ENCODE data around the gene PTOV1. TPM values are rescaled to one million over a fixed set of nuclear protein-coding genes. Genes with fewer than 3 reads are reported as not detected.
A peak's percentile ranks its signal among the peaks of the same experiment; 100 is the strongest.

The PTOV1 gene
- total RNA-seq, 4 donors from 2014 or later: 77.6 to 88.2 (median 87.0) TPM

GRCh38 chr19:49861107-49861506, 10.1 kb downstream of the PTOV1 start:
- intact Hi-C loops (cut with DNase I; ENCODE audit: low total_unique reads): no loop called here

GRCh38 chr19:49861541-49862378, 10.8 kb downstream of the PTOV1 start:
- Histone ChIP-seq H3K27me3 (no peaks in the 10 kb centered on the region), H3K27ac (peak overlapping the region in 3 of 4 donors; percentile 69 to 74 (median 73)), H3K9me3 (no peaks in the 10 kb centered on the region), H3K4me3 (no peak overlapping the region), H3K36me3 (peaks cover 0 to 48% of the 10 kb centered on the region in 2 donors), H3K4me1 (peaks cover 18% of the 10 kb centered on the region in 2 donors)
- intact Hi-C loops (cut with DNase I; ENCODE audit: low total_unique reads) (no loop called here), in situ Hi-C loops (cut with MboI; ENCODE audit: low sequenced_read_pairs in 4 of 4) (no loop called here)
- ATAC-seq (no peak), DNase-seq (no peak)
- TF ChIP-seq POLR2A (IDR thresholded peaks at IDR 0.05) (no peak), CTCF (IDR thresholded peaks at IDR 0.05 in 4 of 5, conservative IDR thresholded peaks at IDR 0.05 in 1 of 5) (no peak)

More at GRCh38 chr19:49861107-49861506, 10.1 kb downstream of the PTOV1 start:
- H3K4me1 ChIP-seq: peaks cover 11 to 12% of the 10 kb centered on the region in 2 donors
- DNase-seq (peak in 1 of 2 donors; percentile 54), ATAC-seq (peak in 1 of 2 donors; percentile 31)
- H3K9me3 ChIP-seq: no peaks in the 10 kb centered on the region
- peak overlapping the region in 3 of 4 donors; percentile 69 to 74 (median 73) for H3K27ac ChIP-seq
- H3K36me3 ChIP-seq: peaks cover 0 to 52% of the 10 kb centered on the region in 2 donors
- H3K4me3 ChIP-seq: no peak overlapping the region
- in situ Hi-C loops (cut with MboI; ENCODE audit: low sequenced_read_pairs in 4 of 4): no loop called here
- no peaks in the 10 kb centered on the region for H3K27me3 ChIP-seq
- TF ChIP-seq POLR2A (IDR thresholded peaks at IDR 0.05): no peak
- TF ChIP-seq CTCF (IDR thresholded peaks at IDR 0.05 in 4 of 5, conservative IDR thresholded peaks at IDR 0.05 in 1 of 5): no peak

- DNase-seq: no peak
- TF ChIP-seq CTCF (IDR thresholded peaks at IDR 0.05 in 4 of 5, conservative IDR thresholded peaks at IDR 0.05 in 1 of 5) (no peak), POLR2A (IDR thresholded peaks at IDR 0.05) (no peak)
- H3K4me1 ChIP-seq: peaks cover 20 to 21% of the 10 kb centered on the region in 2 donors
- no peaks in the 10 kb centered on the region for H3K27me3 ChIP-seq
- intact Hi-C loops (cut with DNase I; ENCODE audit: low total_unique reads) (no loop called here), in situ Hi-C loops (cut with MboI; ENCODE audit: low sequenced_read_pairs in 4 of 4) (no loop called here)
- no peak for ATAC-seq
- H3K36me3 ChIP-seq: peaks cover 0 to 40% of the 10 kb centered on the region in 2 donors
- no peaks in the 10 kb centered on the region for H3K9me3 ChIP-seq
- no peak overlapping the region for H3K4me3 ChIP-seq
- no peak overlapping the region for H3K27ac ChIP-seq
Measured at GRCh38 chr19:49862391-49863253, 11.7 kb downstream of the PTOV1 start.

GRCh38 chr19:49863254-49863934, 12.4 kb downstream of the PTOV1 start:
- in situ Hi-C loops (cut with MboI; ENCODE audit: low sequenced_read_pairs in 4 of 4) (no loop called here), intact Hi-C loops (cut with DNase I; ENCODE audit: low total_unique reads) (no loop called here)
- Histone ChIP-seq H3K27me3 (no peaks in the 10 kb centered on the region), H3K4me1 (peaks cover 28% of the 10 kb centered on the region in 2 donors), H3K36me3 (peaks cover 0 to 33% of the 10 kb centered on the region in 2 donors), H3K27ac (no peak overlapping the region), H3K4me3 (no peak overlapping the region), H3K9me3 (no peaks in the 10 kb centered on the region)
- no peak for TF ChIP-seq POLR2A (IDR thresholded peaks at IDR 0.05)
- TF ChIP-seq CTCF (IDR thresholded peaks at IDR 0.05 in 4 of 5, conservative IDR thresholded peaks at IDR 0.05 in 1 of 5): no peak
- DNase-seq: no peak
- no peak for ATAC-seq
